HG02973 (cell line): Measurements from ENCODE around the gene PRKAA1.
"Not testable (repeated sequence)": the region's sequence is repeated elsewhere in the genome, so short reads cannot be mapped to it uniquely, and the experiment has no call there.

ENCODE experiments used
- ATAC-seq: cut with Tn5 transposase; IDR thresholded peaks from one replicate; pipeline ENCODE4 v1.9.1; 2021; ENCODE audit warnings: moderate library complexity; ENCODE audit not compliant: unreplicated experiment

The PRKAA1 gene

GRCh38 chr5:40734986-40735385 is 63.2 kb downstream of the PRKAA1 start:
- ATAC-seq = no peak

GRCh38 chr5:40733879-40734563 is 64.2 kb downstream of the PRKAA1 start:
- no peak for ATAC-seq

GRCh38 chr5:40733434-40733833 is 64.7 kb downstream of the PRKAA1 start:
- no peak for ATAC-seq

- ATAC-seq = not testable (repeated sequence)
Observed at GRCh38 chr5:40722497-40722911, 75.7 kb downstream of the PRKAA1 start.

- no peak for ATAC-seq
Observed at GRCh38 chr5:40720069-40720468, 78.1 kb downstream of the PRKAA1 start.

GRCh38 chr5:40717281-40717680 is 80.9 kb downstream of the PRKAA1 start:
- no peak for ATAC-seq

- ATAC-seq = no peak
Observed at GRCh38 chr5:40716590-40716989, 81.6 kb downstream of the PRKAA1 start.

GRCh38 chr5:40716000-40716399 is 82.2 kb downstream of the PRKAA1 start:
- no peak for ATAC-seq

GRCh38 chr5:40714001-40714400 is 84.2 kb downstream of the PRKAA1 start:
- no peak for ATAC-seq

- not testable (repeated sequence) for ATAC-seq
Observed at GRCh38 chr5:40710575-40710974, 87.6 kb downstream of the PRKAA1 start.
